Stimulated activated naive CD8-positive, alpha-beta T cell treated with anti-CD3 and anti-CD28 coated beads, Interleukin-15, amount 100 ng/mL, for 72 hours (primary cell): ENCODE data around the gene LASP1.
A peak's percentile ranks its signal among the peaks of the same experiment; 100 is the strongest.

ENCODE experiments used
- ATAC-seq: fragments of 150-1000 bp; cut with Tn5 transposase; 2 replicates; pipeline ENCODE4 v1.10.0; 2021; ENCODE audit warnings: mild to moderate bottlenecking, moderate library complexity
- DNase-seq, 2 donors: peaks; one replicate each; pipeline ENCODE4 v3.0.0; 2021 to 2022
- H3K27ac Mint-ChIP-seq, 2 donors: one replicate each; pipeline ENCODE4 v1.8.0; 2022; ENCODE audit warnings: mild to moderate bottlenecking in 2 of 2, mixed read lengths in 2 of 2, moderate library complexity in 2 of 2
- H3K27me3 Mint-ChIP-seq: one replicate; pipeline ENCODE4 v1.8.0; 2022; ENCODE audit warnings: mixed read lengths
- H3K4me1 Mint-ChIP-seq: one replicate; pipeline ENCODE4 v1.8.0; 2022; ENCODE audit warnings: mild to moderate bottlenecking, mixed read lengths
- H3K4me3 Mint-ChIP-seq, 2 donors: one replicate each; pipeline ENCODE4 v1.8.0; 2022; ENCODE audit warnings: mild to moderate bottlenecking in 2 of 2, mixed read lengths in 2 of 2, moderate library complexity in 1 of 2
- H3K9me3 Mint-ChIP-seq, 2 donors: one replicate each; pipeline ENCODE4 v1.8.0; 2022; ENCODE audit warnings: mixed read lengths in 2 of 2

Gene LASP1

GRCh38 chr17:38864636-38865398 lies 5.0 kb upstream of the LASP1 start:
- H3K9me3 Mint-ChIP-seq, result no peaks in the 10 kb centered on the region
- DNase-seq, result no peak
- ATAC-seq, result no peak
- H3K27me3 Mint-ChIP-seq, result no peaks in the 10 kb centered on the region
- no peak overlapping the region for H3K27ac Mint-ChIP-seq
- H3K4me1 Mint-ChIP-seq, result peaks cover 39% of the 10 kb centered on the region
- no peak overlapping the region for H3K4me3 Mint-ChIP-seq

- H3K9me3 Mint-ChIP-seq, result no peaks in the 10 kb centered on the region
- H3K4me3 Mint-ChIP-seq, result peak overlapping the region; percentile 92
- H3K27ac Mint-ChIP-seq, result peak overlapping the region; percentile 87 to 100
- H3K4me1 Mint-ChIP-seq, result peaks cover 47% of the 10 kb centered on the region
- DNase-seq (peak; percentile 71 to 74), ATAC-seq (no peak)
- no peaks in the 10 kb centered on the region for H3K27me3 Mint-ChIP-seq
These were observed 2.5 kb upstream of the LASP1 start for GRCh38 chr17:38867179-38867967.

GRCh38 chr17:38867968-38868816 lies 1.7 kb upstream of the LASP1 start:
- no peak for ATAC-seq
- no peaks in the 10 kb centered on the region for H3K27me3 Mint-ChIP-seq
- peak; percentile 49 to 56 for DNase-seq
- peak overlapping the region; percentile 92 for H3K4me3 Mint-ChIP-seq
- peak overlapping the region; percentile 49 to 100 for H3K27ac Mint-ChIP-seq
- no peaks in the 10 kb centered on the region for H3K9me3 Mint-ChIP-seq
- H3K4me1 Mint-ChIP-seq, result peaks cover 47% of the 10 kb centered on the region

GRCh38 chr17:38868817-38869525 lies 887 bp upstream of the LASP1 start:
- Mint-ChIP-seq H3K27ac (peak overlapping the region; percentile 61 to 100), H3K27me3 (no peaks in the 10 kb centered on the region), H3K4me1 (peaks cover 50% of the 10 kb centered on the region), H3K4me3 (peak overlapping the region; percentile 92), H3K9me3 (no peaks in the 10 kb centered on the region)
- DNase-seq, result peak in 1 of 2 donors; percentile 95
- ATAC-seq, result peak; percentile 74

- Mint-ChIP-seq H3K27me3 (no peaks in the 10 kb centered on the region), H3K9me3 (no peaks in the 10 kb centered on the region), H3K27ac (peak overlapping the region; percentile 95 to 100), H3K4me1 (peaks cover 65% of the 10 kb centered on the region), H3K4me3 (peak overlapping the region; percentile 94 to 100)
- DNase-seq, result peak; percentile 76 to 78
- ATAC-seq, result peak; percentile 51
These were observed 654 bp downstream of the LASP1 start for GRCh38 chr17:38870259-38871165.

GRCh38 chr17:38871247-38872015 lies 1.6 kb downstream of the LASP1 start:
- peak overlapping the region; percentile 84 to 97 for H3K27ac Mint-ChIP-seq
- H3K4me1 Mint-ChIP-seq, result peaks cover 74% of the 10 kb centered on the region
- H3K4me3 Mint-ChIP-seq, result peak overlapping the region; percentile 94 to 100
- ATAC-seq (peak; percentile 39), DNase-seq (peak; percentile 66 to 81)
- H3K27me3 Mint-ChIP-seq, result no peaks in the 10 kb centered on the region
- no peaks in the 10 kb centered on the region for H3K9me3 Mint-ChIP-seq

GRCh38 chr17:38872027-38872511 lies 2.2 kb downstream of the LASP1 start:
- no peak for ATAC-seq
- Mint-ChIP-seq H3K4me3 (peak overlapping the region; percentile 94 to 100), H3K4me1 (peaks cover 80% of the 10 kb centered on the region), H3K27ac (peak overlapping the region; percentile 83 to 97), H3K9me3 (no peaks in the 10 kb centered on the region), H3K27me3 (no peaks in the 10 kb centered on the region)
- DNase-seq, result no peak

- H3K9me3 Mint-ChIP-seq, result no peaks in the 10 kb centered on the region
- peak overlapping the region; percentile 30 to 54 for H3K27ac Mint-ChIP-seq
- H3K4me3 Mint-ChIP-seq, result peak overlapping the region; percentile 94 to 100
- ATAC-seq, result no peak
- DNase-seq, result no peak
- no peaks in the 10 kb centered on the region for H3K27me3 Mint-ChIP-seq
- peaks cover 80% of the 10 kb centered on the region for H3K4me1 Mint-ChIP-seq
These were observed 3.0 kb downstream of the LASP1 start for GRCh38 chr17:38872671-38873385.

- no peaks in the 10 kb centered on the region for H3K27me3 Mint-ChIP-seq
- ATAC-seq, result no peak
- peak overlapping the region; percentile 88 to 95 for H3K27ac Mint-ChIP-seq
- peak overlapping the region; percentile 53 to 77 for H3K4me3 Mint-ChIP-seq
- peaks cover 81% of the 10 kb centered on the region for H3K4me1 Mint-ChIP-seq
- no peaks in the 10 kb centered on the region for H3K9me3 Mint-ChIP-seq
- no peak for DNase-seq
These were observed 4.0 kb downstream of the LASP1 start for GRCh38 chr17:38873640-38874380.

GRCh38 chr17:38874505-38875400 lies 4.9 kb downstream of the LASP1 start:
- H3K9me3 Mint-ChIP-seq, result no peaks in the 10 kb centered on the region
- H3K4me3 Mint-ChIP-seq, result peak overlapping the region; percentile 45 to 77
- peaks cover 84% of the 10 kb centered on the region for H3K4me1 Mint-ChIP-seq
- H3K27me3 Mint-ChIP-seq, result no peaks in the 10 kb centered on the region
- DNase-seq (no peak), ATAC-seq (no peak)
- H3K27ac Mint-ChIP-seq, result peak overlapping the region; percentile 38 to 95

GRCh38 chr17:38875477-38876075 lies 5.7 kb downstream of the LASP1 start:
- DNase-seq (no peak), ATAC-seq (no peak)
- Mint-ChIP-seq H3K4me1 (peaks cover 93% of the 10 kb centered on the region), H3K27me3 (no peaks in the 10 kb centered on the region), H3K27ac (peak overlapping the region in 1 of 2 donors; percentile 89), H3K9me3 (no peaks in the 10 kb centered on the region), H3K4me3 (peak overlapping the region; percentile 45 to 77)
